Stimulated activated CD4-positive, alpha-beta T cell treated with anti-CD3 and anti-CD28 coated beads, TNF-alpha, amount 100 ng/mL, for 48 hours (primary cell): Measurements from ENCODE around the gene ASB1.

Experiments
- DNase-seq, 3 donors: peaks; one replicate each; pipeline ENCODE4 v3.0.0-alpha.2; 2020; ENCODE audit warnings: low read depth in 3 of 3

The ASB1 gene

GRCh38 chr2:238444242-238444641, 17.5 kb downstream of the ASB1 start:
- DNase-seq, result no peak

GRCh38 chr2:238445409-238446190, 18.9 kb downstream of the ASB1 start:
- DNase-seq, result no peak

GRCh38 chr2:238446371-238446770, 19.6 kb downstream of the ASB1 start:
- no peak for DNase-seq

DNA sequence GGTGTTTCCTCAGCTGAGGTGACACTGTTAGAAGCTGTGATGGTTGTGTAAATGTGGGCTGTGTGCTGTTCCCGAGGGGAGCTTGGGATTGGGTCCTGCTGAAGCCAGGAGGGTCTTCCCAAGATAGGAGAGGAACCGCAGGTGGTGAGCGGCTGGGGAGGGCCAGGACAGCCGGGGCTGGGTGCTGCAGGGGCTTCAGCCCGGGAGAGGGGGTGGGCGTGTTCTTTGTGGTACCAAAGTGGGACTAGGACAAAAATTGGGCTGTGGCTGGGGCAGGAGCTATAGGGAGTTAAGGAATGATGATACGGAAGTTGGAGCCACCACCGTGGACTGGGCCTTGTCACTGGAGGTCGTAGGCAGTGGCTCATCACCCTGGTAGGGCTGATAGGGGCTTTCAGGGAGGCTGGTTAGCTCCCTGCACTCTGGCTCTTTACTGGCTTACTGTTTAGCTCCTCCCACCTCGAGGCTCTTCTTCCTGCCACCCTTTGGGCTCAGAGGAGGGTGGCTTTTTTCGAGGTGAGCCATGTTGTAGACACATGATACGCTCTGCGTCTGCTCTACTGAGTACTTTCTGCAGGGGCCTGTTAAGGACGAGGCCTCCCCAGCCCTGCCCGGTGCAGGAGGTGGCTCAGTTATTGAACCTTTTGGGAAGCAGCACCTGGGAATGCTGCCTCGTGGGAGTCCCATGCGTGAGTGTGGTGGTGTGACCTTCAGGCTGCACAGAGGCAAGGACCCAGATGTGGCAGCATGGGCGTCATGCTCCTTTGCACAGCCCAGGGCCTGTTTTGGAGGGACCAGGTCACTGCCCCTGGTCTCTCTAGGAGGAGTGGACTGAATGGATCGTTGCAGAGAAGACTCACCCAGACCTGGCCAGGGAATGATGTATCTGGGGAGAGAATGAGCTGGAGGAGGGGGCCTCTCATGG, 21.6 kb downstream of the ASB1 start:
- no peak for DNase-seq

- no peak for DNase-seq
Observed at GRCh38 chr2:238449241-238449640, 22.5 kb downstream of the ASB1 start.

DNA sequence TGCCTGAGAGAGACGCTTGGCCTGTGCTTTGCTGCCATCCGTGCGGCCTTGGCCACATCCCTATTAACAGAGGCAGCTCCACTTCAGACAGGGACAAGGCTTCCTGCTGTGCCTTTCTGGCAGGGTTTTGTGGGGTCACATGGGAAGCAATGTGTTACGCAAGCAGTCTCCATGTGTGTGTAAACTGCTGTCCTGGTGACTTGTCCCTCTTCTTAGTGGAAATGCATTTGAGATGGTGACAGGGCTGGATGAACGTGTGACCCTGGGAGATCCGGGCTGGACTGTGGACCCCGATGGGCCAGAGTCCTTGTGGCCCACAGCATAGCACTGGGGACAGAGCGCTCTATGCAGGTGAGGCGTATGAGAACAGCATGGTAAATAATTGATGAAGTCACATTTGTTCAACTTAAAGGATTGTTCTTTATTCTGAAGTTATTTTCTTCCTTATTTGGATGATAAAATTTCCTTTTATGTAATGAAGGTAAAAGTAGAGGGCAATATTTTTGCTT, 23.2 kb downstream of the ASB1 start:
- DNase-seq, result no peak

DNA sequence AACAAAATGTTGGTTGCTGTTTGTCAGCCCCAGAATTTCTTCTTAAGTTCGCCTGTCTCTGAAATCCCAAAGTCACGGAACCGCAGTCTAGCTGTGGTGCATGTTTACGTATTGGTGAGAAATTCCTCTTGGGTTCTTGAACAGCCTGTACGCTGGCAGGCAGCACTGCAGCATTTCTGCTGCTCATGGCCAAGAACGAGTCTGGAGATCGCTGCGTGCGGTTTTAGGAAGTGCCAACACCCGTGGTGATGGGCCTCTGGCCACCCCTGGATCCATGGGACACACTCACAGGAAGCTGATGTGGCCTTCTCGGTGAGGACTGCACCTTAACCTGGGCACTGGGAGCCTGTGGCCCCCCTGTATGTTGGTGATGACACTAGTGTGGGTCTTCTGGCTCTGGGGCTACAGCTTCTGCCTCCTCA, 23.7 kb downstream of the ASB1 start:
- DNase-seq, result no peak

- no peak for DNase-seq
Observed at GRCh38 chr2:238453842-238454241, 27.1 kb downstream of the ASB1 start.

GRCh38 chr2:238456449-238456848, 29.7 kb downstream of the ASB1 start:
- no peak for DNase-seq

DNA sequence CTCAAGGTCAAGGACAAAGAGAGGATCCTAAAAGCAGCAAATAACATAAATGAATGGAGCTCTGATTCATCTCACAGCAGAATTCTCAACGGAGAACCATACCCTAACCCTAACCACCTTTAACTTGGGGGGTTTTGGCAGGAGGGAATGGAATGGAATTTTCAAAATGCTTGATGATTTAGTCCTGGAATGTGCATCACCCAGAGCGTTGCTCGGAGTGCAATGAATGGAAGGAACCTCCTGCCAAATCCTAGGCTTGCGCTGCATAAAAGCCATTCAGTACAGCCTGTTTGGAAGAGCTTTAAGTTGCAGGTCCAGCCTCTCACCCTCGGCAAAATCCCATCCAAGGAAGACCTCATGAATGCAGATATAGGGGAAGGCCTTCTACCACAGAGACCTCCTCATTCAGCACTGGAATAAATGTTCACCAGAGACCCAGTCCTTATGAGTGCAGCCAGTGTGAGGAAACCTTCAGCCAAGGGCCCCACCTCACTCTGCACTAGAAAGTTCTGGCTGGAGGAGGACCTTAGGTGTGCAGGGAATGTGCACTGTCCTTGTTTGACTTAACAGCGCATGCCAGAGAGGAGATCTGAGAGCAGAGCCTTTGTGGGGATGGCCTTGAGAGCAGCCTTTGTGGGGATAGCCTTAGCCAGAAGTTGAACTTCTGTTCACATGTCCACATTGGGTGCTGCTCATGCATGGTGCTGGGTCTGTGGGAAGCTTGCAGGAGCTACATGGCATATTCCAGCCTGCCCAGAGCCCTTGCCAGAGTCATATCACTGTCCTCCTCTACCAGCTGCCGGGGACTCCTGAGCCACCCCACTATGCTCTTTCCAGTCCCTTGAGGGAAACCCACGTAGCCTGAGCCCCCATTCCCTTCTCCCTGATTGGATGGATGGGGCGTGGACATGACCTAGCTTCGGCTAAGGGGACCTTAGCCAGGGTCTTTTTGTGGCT, 30.5 kb downstream of the ASB1 start:
- DNase-seq, result no peak

DNA sequence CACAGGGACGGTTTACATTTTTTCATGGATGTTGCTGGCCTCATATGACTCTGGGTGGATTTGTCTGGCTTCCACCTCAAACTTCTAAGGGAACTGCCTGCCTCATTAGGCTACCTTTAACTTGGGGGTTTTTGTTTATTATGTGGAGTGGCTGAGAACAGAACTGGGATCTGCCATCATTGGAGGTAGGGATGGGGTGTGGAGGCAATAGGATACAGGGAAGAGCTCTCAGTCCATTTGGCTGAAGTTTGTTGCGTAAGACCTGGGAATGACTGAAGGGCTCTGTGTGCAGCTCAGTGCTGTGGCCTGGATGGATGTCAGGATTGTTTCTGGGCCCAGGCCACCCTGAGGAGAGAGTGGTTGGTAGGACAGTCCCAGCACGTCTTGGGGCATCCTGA, 31.2 kb downstream of the ASB1 start:
- DNase-seq, result no peak

- no peak for DNase-seq
Observed at GRCh38 chr2:238458651-238459050, 31.9 kb downstream of the ASB1 start.

DNA sequence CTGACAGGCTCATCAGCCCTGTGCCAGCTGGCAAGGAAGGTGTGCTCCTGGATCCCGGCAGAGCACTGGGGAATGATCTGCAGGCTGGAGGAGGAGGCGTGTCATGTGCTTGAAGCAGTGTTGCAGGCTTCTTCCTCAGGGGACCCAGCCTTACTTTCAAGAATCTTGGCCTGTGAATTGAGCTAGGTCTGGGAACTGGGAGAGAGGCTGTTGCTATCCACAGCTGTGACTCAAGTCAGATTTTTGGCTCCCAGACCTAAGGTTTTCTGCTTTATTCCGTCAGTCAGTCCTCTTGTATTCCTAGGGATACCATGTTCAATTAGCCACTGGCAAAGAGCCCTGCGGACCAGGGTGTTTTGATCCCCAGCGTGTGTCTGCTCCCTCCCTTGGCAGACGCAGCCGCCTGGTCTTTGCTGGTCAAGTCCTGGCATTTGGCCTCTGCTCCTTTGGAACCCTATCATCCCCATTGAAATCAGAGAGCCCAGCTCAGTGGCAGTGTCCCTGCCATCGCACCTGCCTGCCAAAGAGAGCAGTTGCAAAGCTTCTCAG, 32.4 kb downstream of the ASB1 start:
- DNase-seq, result no peak

DNA sequence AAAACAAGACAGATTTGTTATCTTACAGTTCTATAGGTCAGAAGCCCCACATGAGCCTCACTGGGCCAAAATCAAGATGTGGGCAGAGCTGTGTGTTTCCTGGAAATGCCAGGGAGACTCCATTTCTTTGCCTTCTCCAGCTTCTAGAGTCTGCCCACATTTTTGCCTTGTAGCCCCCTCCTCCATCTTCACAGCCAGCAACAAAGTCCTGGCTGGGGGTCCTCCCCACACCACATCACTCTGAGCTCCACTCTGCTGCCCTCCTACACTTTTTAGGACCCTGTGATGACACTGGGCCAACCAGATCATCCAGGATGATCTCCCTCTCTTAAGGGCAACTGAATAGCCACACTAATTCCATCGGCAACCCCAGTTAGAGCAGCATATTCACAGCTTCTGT, 34.3 kb downstream of the ASB1 start:
- no peak for DNase-seq

GRCh38 chr2:238461491-238461890, 34.8 kb downstream of the ASB1 start:
- no peak for DNase-seq

DNA sequence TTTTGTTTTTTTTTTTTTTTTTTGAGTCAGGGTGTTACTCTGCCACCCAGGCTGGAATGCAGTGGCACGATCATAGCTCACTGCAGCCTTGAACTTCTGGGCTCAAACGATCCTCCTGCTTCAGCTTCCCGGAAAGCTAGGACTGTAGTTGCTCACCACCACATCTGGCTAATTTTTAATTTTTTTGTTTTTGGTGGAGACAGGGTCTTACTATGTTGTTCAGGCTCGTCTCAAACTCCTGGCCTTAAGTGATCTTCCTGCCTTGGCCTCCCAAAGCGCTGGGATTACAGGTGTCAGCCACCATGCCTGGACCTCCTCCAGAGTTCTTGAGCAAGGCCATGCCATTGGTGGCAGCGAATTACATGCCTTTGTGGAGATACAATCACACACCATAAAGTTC, 35.2 kb downstream of the ASB1 start:
- no peak for DNase-seq

DNA sequence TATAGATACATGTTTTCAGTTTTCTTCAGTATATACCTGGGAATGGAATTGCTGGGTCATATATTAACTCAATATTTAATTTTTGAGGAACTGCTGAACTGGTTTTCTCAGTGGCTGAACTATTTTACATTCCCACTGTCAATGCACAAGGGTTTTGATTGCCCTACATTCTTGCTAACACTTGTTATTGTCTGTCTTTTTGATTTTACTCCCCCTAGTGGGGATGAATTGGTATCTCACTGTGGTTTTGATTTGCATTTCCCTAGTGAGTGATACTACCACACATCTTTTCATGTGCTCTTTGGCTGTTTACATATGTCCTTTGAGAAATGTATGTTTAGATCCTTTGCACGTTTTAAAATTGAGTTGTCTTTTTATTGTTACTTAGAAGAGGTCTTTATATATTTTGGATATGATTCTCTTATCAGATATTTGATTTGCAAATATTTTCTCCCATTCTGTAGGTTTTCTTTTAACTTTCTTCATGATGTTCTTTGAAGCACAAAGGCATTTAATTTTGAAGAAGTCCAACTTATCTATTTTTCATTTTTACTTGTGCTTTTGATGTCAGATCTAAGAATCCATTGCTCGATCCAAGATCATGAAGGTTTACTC, 36.2 kb downstream of the ASB1 start:
- DNase-seq, result no peak

DNA sequence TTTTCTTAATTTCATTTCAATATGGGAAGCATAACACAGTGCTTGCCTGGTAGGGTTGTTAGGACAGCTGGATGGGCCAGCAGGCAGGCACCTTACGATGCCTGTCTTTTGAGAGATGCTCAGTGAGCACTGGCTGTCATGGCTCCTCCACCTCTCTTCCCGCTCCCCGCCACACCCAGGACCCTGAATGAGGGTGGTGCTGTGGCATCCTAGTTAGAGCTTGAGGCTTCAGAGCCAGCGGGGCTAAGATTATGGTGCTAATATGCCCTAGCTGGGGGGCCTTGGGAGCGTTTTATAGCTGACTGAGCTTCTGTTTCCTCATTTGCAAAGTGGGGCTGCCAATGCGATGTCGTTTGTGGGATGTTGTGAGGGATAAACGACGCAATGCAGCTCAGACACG, 37.7 kb downstream of the ASB1 start:
- no peak for DNase-seq

DNA sequence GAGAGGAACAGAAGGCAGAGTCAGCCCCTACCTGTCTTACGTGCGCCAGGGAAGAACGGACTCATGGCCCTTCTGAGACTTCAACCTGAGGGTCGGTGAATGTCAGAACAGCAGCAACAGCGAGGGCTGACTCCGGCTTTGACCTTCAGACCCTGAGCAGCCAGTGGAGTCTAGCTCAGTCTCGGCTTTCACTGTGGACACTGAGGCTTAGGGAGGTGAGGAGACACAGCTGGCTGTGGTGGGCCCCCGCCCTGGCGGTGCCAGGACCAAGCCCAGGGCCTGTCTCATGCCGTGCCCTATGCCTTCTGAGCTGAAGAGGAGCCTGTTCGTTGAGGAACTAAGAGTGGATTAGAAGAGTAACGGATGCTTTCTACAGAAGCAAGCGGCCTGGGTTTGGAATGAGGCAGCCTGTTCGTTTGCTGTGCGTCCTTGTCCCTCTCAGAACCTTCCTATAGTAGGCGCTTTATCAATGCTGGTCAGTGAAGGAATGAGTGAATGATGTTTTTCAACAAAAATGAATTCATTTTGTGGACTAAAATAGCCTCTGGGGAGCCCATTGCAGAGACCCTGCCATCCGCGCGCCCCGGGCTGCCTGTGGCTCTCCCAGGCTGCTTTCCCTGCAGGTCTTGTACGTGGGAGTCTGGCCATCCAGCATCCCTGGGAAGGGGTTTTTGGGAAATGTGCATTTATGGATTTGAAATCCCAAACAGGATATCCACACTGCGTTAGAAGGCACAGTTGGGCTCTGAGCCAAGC, 38.9 kb downstream of the ASB1 start:
- no peak for DNase-seq

DNA sequence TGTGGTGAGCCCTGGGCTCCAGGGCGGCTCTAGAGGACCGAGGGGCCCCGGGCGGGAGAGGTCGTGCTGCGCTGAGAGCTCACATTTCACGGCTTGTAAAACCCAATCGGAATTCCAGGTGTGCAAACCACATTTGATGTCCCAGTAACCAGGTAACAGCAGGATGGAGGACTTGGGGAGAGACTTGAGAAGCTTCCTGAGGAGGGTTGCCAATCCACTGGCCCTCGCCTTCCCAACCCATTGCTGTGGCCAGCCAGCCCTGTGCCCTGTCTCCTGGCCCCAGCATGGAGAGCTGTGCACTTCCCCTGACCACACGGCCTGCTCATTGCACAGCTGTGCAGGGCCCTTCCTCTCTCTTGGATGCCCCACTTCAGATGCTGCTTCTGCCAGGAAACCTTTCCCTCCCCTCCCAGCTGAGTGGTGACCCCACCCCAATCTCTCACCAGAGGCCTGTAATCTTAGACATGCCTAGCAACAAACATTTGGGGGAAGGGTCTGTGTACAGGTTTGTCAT, 39.6 kb downstream of the ASB1 start:
- no peak for DNase-seq
